ENCODE measurements around the gene MFRP.
A peak's percentile ranks its signal among the peaks of the same experiment; 100 is the strongest.

Gene MFRP

DNA sequence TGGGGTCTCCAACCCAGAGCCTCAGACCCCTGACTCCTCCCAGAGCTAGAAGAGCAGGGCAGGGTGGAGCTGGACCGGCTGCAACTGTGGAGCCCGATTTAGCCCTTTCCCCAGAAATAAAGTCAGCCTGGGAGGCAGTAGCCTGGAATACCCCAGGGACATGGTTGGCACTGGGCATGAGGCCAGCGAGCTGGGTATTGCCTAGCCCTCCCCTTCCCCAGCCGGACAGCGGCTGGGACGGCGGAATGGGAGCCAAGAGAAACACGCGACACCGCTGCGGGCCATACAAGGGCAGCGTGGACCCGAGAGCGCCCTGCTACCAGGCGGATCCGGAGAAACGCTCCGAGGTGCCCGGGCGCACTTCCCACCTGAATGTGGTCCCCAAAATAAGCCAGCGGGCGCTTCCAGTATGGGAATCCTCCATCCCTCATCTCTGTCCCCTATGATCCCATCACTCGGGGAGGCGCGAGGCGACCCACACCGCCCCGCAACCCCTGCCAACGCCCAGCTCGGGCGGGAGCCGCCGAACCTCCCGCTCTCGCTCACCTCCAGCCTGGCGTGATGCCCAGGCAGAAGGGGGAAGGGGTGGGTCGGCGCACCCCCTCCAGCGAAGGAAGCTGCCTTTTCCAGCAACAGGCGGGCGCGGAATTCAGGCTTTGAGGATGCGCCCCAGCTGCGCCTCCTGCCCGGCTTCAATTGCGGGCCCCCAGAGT is 30.3 kb downstream of the MFRP start:
- no peak for DNase-seq

- peak; percentile 58 for DNase-seq
Measured at GRCh38 chr11:119315131-119316015, 31.1 kb downstream of the MFRP start.

DNA sequence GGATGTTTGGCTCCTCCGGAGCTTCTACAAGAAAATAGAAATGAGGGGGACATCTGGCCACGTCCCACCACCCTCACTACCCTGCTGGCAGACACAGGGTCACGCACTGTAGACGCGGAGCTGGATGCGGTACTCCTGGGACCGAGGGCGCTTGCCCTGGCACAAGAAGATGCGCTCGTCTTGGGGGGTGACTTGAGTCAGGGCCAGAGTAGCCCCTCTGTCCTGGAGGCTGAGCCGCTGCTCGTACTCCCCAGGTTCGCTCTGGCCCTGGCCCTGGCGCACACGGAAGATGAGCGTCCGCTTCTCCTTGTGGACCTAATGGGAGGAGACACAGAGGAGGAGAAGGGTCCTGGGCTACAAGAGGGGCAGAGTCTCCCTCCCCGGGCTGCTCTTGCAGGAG is 31.8 kb downstream of the MFRP start:
- DNase-seq, result no peak

GRCh38 chr11:119310682-119311052 is 35.8 kb downstream of the MFRP start:
- no peak for DNase-seq

DNA sequence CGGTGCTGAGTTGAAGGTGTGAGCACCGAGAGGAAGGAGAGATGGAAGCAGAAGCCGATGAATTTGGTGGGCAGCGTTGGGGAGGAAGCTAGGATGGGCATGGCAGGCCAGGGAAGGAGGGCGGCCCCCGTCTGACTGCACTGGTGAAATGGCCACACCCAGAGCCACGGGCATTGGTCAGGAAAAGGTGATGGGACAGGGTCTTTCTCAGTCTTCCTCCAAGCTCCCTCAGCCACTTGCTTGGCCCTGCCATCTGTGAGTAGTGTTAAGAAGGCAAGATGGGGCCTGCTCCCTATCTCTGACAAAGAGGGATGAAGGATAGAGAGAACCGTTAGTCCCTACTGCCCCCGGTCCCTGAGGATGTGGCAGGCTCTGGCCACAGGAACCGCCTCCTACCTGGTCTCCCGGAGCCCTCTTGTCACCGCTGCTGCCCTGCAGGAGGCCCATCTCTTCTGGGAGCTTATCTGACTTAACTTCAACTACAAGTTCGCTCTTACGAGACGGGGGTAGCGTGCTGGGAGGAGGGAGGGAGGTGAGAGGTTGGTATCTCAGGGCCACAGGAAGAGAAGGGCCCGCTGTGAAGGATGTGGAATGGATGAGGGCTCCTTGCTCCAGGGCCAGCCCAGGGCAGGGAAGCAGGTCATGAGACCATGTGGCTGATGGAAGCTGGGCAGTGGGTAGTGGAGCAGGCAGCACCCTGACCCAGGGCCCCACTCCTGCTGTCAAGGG is 36.4 kb downstream of the MFRP start:
- no peak for DNase-seq

DNA sequence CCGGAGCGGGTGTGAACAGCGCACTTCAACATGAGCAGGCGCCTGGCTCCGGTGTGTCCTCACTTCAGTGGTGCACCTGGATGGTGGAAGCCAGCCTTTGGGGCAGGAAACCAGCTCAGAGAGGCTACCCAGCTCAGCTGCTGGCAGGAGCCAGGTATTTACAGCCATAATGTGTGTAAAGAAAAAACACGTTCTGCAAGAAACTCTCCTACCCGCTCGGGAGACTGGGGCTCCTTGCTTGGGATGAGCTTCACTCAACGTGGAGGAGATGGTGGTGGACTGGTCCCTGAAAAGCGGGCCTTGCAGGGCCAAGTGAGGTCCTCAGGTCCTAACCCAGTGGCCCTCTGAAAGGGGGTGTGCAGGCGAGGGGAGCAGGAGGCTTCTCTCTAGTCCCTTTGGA is 37.1 kb downstream of the MFRP start:
- no peak for DNase-seq

DNA sequence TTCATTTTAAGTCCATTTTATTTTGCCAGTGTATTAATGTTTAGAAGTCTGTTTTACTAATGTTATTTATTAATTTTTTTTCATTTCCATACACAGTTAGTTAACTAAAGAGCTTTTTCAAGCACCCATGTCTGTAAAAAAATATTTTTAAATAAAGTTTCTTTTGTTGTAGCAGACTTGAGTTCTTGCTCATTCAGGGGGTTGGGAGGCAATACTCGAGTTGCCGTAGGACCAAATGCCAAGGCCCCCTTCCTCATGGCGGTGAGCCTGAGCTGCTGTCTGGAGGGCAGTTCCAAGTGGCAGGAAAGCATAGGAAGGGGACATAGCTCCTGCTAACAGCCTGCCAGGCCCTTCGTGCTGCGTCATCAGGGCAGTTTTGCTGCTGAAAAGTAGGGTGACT is 38.5 kb downstream of the MFRP start:
- DNase-seq, result no peak

- no peak for DNase-seq
Measured at GRCh38 chr11:119307219-119307618, 39.3 kb downstream of the MFRP start.

DNA sequence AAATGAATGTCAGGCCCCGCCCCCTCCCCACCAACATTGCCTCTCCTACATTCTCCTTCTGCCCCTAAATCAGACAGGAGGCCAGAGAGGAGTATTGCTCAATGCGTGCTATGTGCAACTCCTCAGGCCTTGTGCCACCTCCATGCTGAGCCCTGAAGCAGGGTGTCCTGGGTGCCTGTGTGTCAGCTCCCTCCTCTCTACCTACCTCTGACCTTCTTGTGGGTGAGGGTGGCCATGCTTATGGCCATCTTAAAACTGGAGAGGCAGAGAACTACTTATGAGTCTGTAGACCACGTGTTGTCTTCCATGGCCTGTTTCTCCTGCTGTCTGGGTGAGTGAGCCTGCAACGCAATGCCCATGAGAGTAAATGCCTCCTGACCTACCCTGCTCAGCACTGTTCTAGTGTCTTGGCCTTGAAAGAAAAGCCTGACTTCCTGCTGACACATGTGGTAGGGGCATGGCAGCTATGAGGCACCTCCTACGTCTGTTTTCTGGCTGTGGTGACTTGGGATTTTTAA is 40.1 kb downstream of the MFRP start:
- no peak for DNase-seq

- no peak for DNase-seq
Measured at GRCh38 chr11:119305556-119306372, 40.7 kb downstream of the MFRP start.

DNA sequence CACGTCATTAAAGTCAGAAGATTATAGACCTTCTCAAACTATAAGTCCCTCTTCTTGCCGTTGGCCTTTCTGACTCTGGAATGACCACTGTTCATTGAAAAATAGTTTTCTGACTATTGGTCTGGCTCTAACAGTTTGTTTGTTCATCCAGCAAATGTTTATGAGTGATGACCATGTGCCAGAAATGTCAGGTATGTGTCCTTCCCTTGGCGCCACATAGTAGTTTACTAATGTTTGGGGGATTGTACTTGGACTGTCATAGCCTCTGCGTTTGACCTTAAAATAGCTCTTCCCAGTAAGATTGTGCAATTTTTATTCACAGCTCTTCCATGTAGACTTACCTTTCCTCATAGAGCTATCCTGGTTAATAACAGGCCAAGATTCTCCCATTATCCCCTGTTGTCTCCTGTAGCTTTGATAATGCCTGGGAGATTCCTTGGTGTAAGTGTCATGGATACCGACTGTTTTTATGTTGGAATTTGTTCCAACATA is 43.2 kb downstream of the MFRP start:
- DNase-seq, result no peak

GRCh38 chr11:119300198-119300964 is 46.1 kb downstream of the MFRP start:
- no peak for DNase-seq

GRCh38 chr11:119299416-119299815 is 47.1 kb downstream of the MFRP start:
- no peak for DNase-seq

- no peak for DNase-seq
Measured at GRCh38 chr11:119298726-119299125, 47.8 kb downstream of the MFRP start.

DNA sequence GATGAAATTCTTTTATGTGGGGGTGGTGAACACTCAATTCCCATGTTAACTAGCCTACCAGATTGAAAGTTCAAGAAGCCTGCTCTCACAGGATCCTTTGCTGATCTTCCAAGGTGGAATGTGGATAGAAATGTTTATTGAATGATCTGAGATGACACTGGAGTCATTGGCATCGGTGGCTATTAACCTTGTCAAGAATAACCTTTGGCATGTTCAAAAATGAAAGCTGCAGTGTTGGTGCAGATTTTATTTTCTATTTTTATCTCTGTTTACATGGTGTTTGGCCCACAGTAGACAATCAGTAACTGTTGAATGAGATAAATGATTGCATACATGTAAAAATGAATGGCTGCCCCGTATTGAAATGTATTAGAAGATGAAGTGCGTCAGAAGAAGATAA is 48.6 kb downstream of the MFRP start:
- DNase-seq, result no peak

- no peak for DNase-seq
Measured at GRCh38 chr11:119295178-119295577, 51.3 kb downstream of the MFRP start.

- no peak for DNase-seq
Measured at GRCh38 chr11:119293461-119293860, 53.0 kb downstream of the MFRP start.

DNA sequence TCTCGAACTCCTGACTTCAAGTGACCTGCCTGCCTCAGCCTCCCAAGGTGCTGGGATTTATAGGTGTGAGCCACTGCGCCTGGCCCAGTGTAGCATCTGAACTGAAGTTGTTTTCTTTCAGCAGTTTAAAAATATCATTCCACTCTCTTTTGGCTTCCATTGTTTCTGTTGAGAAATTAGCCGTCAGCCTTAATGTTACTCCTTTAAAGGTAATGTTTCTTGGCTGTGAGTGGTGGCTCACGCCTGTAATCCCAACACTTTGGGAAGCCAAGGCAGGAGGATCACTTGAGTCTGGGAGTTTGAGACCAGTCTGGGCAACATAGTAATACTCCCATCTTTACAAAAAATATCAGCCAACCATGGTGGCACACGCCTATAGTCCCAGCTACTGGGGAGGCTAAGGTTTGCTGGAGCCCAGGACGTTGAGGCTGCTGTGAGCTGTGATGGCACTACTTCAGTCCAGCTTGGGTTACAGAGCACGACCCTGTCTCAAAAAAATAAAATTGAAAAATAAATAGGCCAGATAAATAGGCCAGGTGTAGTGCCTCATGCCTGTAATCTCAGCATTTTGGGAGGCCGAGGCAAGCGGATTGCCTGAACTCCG is 55.5 kb downstream of the MFRP start:
- DNase-seq, result no peak
